SU-DHL-6 (cell line): ENCODE data around the gene WDR11.

Experiments
- H2AFZ ChIP-seq: fragments of 200-600 bp; sonication (generic); 2 replicates; pipeline ENCODE4 v1.6.1; 2014; ENCODE audit warnings: low read depth, mild to moderate bottlenecking, moderate library complexity, mixed read lengths, antibody characterized with exemption, low read length; ENCODE audit not compliant: severe bottlenecking
- H3F3A ChIP-seq: fragments of 200-600 bp; shearing (Covaris generic); 2 replicates; pipeline ENCODE4 v1.6.0; 2016; ENCODE audit warnings: antibody characterized with exemption, mild to moderate bottlenecking; ENCODE audit not compliant: insufficient read depth
- H3K27ac ChIP-seq: fragments of 200-600 bp; sonication (generic); 2 replicates; pipeline ENCODE4 v1.5.1; 2016; ENCODE audit warnings: low read depth, mild to moderate bottlenecking, low read length, moderate library complexity, mixed read lengths
- H3K27me3 ChIP-seq: fragments of 200-600 bp; sonication (generic), shearing (Covaris generic); 2 replicates; pipeline ENCODE4 v1.6.0; 2014; ENCODE audit warnings: mild to moderate bottlenecking, low read length
- H3K36me3 ChIP-seq: fragments of 200-600 bp; sonication (generic); 2 replicates; pipeline ENCODE4 v1.6.1; 2014; ENCODE audit warnings: mild to moderate bottlenecking, low read length, mixed read lengths
- H3K4me2 ChIP-seq: fragments of 300-600, 200-600 bp; shearing (Covaris generic), sonication (generic); 2 replicates; pipeline ENCODE4 v1.6.0; 2014; ENCODE audit warnings: low read length, low read depth, mild to moderate bottlenecking; ENCODE audit not compliant: poor library complexity, severe bottlenecking
- H3K4me3 ChIP-seq: fragments of 200-600 bp; sonication (generic); 2 replicates; pipeline ENCODE4 v1.5.1; 2014; ENCODE audit warnings: antibody characterized with exemption, low read length, mild to moderate bottlenecking, mixed read lengths; ENCODE audit not compliant: insufficient read depth, poor library complexity, severe bottlenecking
- H3K79me2 ChIP-seq: fragments of 200-600 bp; sonication (generic); 2 replicates; pipeline ENCODE4 v1.6.1; 2014; ENCODE audit warnings: mild to moderate bottlenecking, low read length, moderate library complexity; ENCODE audit not compliant: insufficient read depth
- H3K9ac ChIP-seq: fragments of 200-600 bp; sonication (generic); 2 replicates; pipeline ENCODE4 v1.7.0; 2014; ENCODE audit warnings: mild to moderate bottlenecking, low read length
- H3K9me2 ChIP-seq: fragments of 200-600 bp; sonication (generic); replicated peaks from 2 replicates; pipeline ENCODE4 v1.6.1; 2014; ENCODE audit warnings: low read length; ENCODE audit not compliant: insufficient read depth
- H3K9me3 ChIP-seq: fragments of 200-600 bp; sonication (generic); 2 replicates; pipeline ENCODE4 v1.6.1; 2014; ENCODE audit warnings: low read length, mixed read lengths; ENCODE audit not compliant: insufficient read depth
- H4K20me1 ChIP-seq: fragments of 200-600 bp; sonication (generic); 2 replicates; pipeline ENCODE4 v1.6.1; 2014; ENCODE audit warnings: low read depth, mild to moderate bottlenecking, antibody characterized with exemption, low read length, moderate library complexity, mixed read lengths
- CTCF ChIP-seq: fragments of 200-600 bp; sonication (generic); IDR thresholded peaks from one replicate; pipeline ENCODE4 v1.5.1; 2017; ENCODE audit warnings: antibody characterized with exemption, mild to moderate bottlenecking, low read length, moderate library complexity; ENCODE audit not compliant: insufficient read depth, poor library complexity, severe bottlenecking
- EZH2phosphoT487 ChIP-seq: fragments of 200-600 bp; sonication (generic), shearing (Covaris generic); conservative IDR thresholded peaks from 2 replicates; pipeline ENCODE4 v1.6.1; 2018; ENCODE audit warnings: mild to moderate bottlenecking, antibody characterized with exemption, low read length, moderate library complexity, mixed read lengths

The WDR11 gene

GRCh38 chr10:120945182-120945581 is 94.0 kb downstream of the WDR11 start:
- H3K27ac ChIP-seq = no peak overlapping the region
- no peaks in the 10 kb centered on the region for H3K79me2 ChIP-seq
- H2AFZ ChIP-seq = no peak overlapping the region
- H3K4me2 ChIP-seq = no peak overlapping the region
- no peak for TF ChIP-seq EZH2phosphoT487
- TF ChIP-seq CTCF = no peak
- H3K4me3 ChIP-seq = no peak overlapping the region
- H3K27me3 ChIP-seq = no peaks in the 10 kb centered on the region
- no peaks in the 10 kb centered on the region for H3K36me3 ChIP-seq
- H4K20me1 ChIP-seq = no peaks in the 10 kb centered on the region
- H3K9ac ChIP-seq = no peak overlapping the region
- no peaks in the 10 kb centered on the region for H3K9me2 ChIP-seq
- H3K9me3 ChIP-seq = no peaks in the 10 kb centered on the region
- H3F3A ChIP-seq = no peaks in the 10 kb centered on the region

GRCh38 chr10:120945801-120946302 is 94.7 kb downstream of the WDR11 start:
- Histone ChIP-seq H4K20me1 (no peaks in the 10 kb centered on the region), H3K4me2 (no peak overlapping the region), H3K9ac (no peak overlapping the region), H3K9me2 (no peaks in the 10 kb centered on the region), H3K36me3 (no peaks in the 10 kb centered on the region), H3K9me3 (no peaks in the 10 kb centered on the region), H3K79me2 (no peaks in the 10 kb centered on the region), H3K27ac (no peak overlapping the region), H3K4me3 (no peak overlapping the region), H2AFZ (no peak overlapping the region), H3F3A (no peaks in the 10 kb centered on the region), H3K27me3 (no peaks in the 10 kb centered on the region)
- no peak for TF ChIP-seq EZH2phosphoT487
- no peak for TF ChIP-seq CTCF

GRCh38 chr10:120946497-120946896 is 95.3 kb downstream of the WDR11 start:
- Histone ChIP-seq H3K27ac (no peak overlapping the region), H3F3A (no peaks in the 10 kb centered on the region), H4K20me1 (no peaks in the 10 kb centered on the region), H3K27me3 (no peaks in the 10 kb centered on the region), H3K79me2 (no peaks in the 10 kb centered on the region), H3K4me2 (no peak overlapping the region), H3K9me2 (no peaks in the 10 kb centered on the region), H3K36me3 (no peaks in the 10 kb centered on the region), H3K9ac (no peak overlapping the region), H3K4me3 (no peak overlapping the region), H3K9me3 (no peaks in the 10 kb centered on the region), H2AFZ (no peak overlapping the region)
- TF ChIP-seq EZH2phosphoT487 (no peak), CTCF (no peak)
